ENCODE measurements around the gene CDCP1. TPM values are rescaled to one million over a fixed set of nuclear protein-coding genes. Genes with fewer than 3 reads are reported as not detected.
"Not testable (repeated sequence)": the region's sequence is repeated elsewhere in the genome, so short reads cannot be mapped to it uniquely, and the experiment has no call there.

The CDCP1 gene
- total RNA-seq, 1 donor from 2014 or later, result 7.4 TPM

DNA sequence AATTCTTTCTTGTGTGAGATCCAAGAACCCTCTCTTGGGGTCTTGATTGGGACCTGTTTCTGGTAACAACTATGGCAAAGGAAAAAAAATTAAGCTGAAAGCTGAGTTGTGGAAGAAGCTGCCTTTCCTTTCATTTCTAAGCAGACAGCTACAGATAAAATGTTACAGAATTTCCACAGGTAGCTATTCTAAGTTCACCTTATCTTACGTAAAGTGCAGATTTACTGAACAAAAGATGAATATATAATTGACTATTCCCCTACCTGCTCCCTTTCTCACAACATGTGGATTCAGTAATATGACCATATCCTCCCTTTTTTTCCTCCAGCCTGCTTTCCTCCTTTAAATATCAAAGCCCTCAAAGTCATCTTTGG lies 83.5 kb downstream of the CDCP1 start:
- Mint-ChIP-seq H3K27ac (no peak overlapping the region), H3K27me3 (ENCODE audit: low read depth) (no peaks in the 10 kb centered on the region), H3K9me3 (no peaks in the 10 kb centered on the region), H3K4me3 (ENCODE audit: low read depth) (no peak overlapping the region), H3K4me1 (ENCODE audit: low read depth) (peaks cover 45% of the 10 kb centered on the region), H3K36me3 (ENCODE audit: low read depth) (no peaks in the 10 kb centered on the region)
- intact Hi-C loops (cut with micrococcal nuclease), result no loop called here
- DNase-seq (ENCODE audit: low spot score), result no peak

DNA sequence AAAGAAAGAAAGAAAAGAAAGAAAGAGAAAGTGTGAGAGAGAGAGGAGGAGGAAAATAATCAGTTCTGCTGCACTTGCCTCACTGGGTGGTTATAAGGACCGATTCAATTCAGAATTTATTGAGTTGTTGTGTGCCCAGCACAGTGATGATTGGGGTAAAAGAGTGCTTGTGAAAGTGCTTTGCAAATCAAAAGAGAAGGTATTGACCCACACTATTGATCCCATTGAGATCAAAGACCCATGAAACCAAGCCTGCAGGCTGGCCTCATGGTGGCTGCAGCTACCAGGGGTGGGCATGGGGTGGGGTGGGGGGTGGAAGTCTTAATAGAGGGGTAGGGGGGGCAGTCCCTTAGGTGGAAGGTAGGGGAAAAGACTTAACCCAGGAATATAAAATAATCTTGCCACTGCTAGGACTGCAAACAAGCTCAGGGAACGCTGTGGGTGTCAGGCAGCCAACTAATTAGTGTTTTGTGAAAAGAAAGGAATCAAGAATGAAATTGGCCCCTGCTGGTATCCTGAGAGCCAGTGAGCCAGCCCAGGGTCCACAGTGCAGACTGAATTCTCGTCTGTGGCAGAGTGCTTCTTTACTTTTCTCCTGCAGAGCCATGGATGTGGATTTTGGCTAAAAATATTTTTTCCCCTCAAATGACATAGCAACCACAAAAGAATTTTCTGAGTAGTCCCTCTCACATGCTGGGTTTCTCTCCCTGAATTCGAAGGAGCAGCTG lies 85.8 kb downstream of the CDCP1 start:
- no peak overlapping the region for H3K4me3 Mint-ChIP-seq (ENCODE audit: low read depth)
- no peaks in the 10 kb centered on the region for H3K9me3 Mint-ChIP-seq
- intact Hi-C loops (cut with micrococcal nuclease), result no loop called here
- H3K27me3 Mint-ChIP-seq (ENCODE audit: low read depth), result no peaks in the 10 kb centered on the region
- no peak for DNase-seq (ENCODE audit: low spot score)
- H3K27ac Mint-ChIP-seq, result no peak overlapping the region
- peaks cover 39% of the 10 kb centered on the region for H3K4me1 Mint-ChIP-seq (ENCODE audit: low read depth)
- H3K36me3 Mint-ChIP-seq (ENCODE audit: low read depth), result no peaks in the 10 kb centered on the region

DNA sequence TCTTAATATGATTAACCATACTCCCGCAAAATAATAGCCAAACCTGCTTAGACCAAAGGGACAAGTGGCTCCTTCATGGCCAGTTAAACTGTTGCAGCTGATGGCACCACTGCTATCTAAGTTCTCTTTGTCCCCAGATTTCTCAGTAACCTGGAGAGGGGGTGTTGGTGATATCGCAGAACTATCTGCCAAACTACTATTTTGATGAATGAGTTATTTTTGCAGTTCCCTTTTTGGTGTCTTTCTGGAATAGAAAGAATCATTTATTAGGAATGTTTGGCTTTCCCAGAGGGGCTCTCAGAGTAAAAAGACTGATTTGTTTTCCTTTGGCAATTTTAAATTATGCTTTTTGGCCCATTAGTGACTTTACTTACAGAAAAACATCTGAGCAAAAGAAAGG lies 87.0 kb downstream of the CDCP1 start:
- DNase-seq (ENCODE audit: low spot score), result no peak
- Mint-ChIP-seq H3K4me1 (ENCODE audit: low read depth) (peaks cover 40% of the 10 kb centered on the region), H3K4me3 (ENCODE audit: low read depth) (no peak overlapping the region), H3K9me3 (no peaks in the 10 kb centered on the region), H3K27ac (no peak overlapping the region), H3K27me3 (ENCODE audit: low read depth) (no peaks in the 10 kb centered on the region), H3K36me3 (ENCODE audit: low read depth) (no peaks in the 10 kb centered on the region)
- intact Hi-C loops (cut with micrococcal nuclease), result no loop called here

DNA sequence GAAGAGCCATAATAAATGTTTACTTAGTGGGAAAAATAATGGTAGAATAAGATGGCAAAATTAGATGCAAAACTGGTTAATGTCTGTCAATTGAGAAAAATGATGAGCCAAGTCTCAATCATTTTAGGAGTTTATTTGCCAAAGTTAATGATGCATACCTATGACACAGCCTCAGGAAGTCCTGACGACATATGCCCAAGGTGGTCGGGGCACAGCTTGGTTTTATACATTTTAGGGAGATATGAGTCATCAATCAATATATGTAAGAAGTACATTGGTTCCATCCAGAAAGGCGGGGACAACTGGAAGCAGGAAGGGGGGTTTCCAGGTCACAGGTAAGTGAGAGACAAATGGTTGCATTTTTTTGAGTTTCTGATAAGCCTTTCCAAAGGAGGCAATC lies 88.6 kb downstream of the CDCP1 start:
- peaks cover 47% of the 10 kb centered on the region for H3K4me1 Mint-ChIP-seq (ENCODE audit: low read depth)
- no peaks in the 10 kb centered on the region for H3K9me3 Mint-ChIP-seq
- intact Hi-C loops (cut with micrococcal nuclease), result no loop called here
- DNase-seq (ENCODE audit: low spot score), result no peak
- H3K4me3 Mint-ChIP-seq (ENCODE audit: low read depth), result no peak overlapping the region
- no peaks in the 10 kb centered on the region for H3K27me3 Mint-ChIP-seq (ENCODE audit: low read depth)
- H3K27ac Mint-ChIP-seq, result peak overlapping the region; percentile 30
- H3K36me3 Mint-ChIP-seq (ENCODE audit: low read depth), result no peaks in the 10 kb centered on the region

DNA sequence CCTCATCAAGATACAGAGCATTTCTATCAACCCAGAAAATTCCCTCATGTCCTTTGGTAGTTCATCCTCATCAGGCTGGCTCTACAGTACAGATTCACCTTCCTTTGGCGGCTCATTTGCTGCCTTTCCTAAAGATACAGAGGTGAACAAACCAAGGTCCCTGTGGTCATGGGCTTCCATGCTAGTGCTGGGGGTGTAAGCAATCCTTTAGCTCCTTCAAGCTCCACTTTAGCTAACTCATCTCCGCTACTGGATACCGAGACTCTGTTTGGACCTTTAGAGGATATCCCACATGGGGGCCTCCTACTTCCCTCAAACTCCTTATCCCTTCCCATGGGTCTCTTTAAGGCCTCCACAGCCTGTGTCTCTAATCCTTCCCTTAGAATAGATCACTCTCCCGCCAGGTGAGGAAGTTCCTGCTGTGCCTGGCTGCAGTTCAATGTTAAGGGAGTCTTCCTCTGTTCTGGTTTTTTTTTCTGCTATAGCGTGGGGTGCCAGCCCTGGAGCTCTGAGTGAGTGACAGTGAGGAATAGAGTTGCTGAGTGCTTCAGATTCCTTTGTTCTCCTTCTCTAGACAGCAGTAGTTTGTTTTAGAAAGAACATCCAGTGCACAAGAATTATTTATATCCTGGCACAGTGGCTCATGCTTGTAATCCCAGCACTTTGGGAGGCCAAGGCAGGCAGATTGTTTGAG lies 89.4 kb downstream of the CDCP1 start:
- no peaks in the 10 kb centered on the region for H3K27me3 Mint-ChIP-seq (ENCODE audit: low read depth)
- no peak overlapping the region for H3K4me3 Mint-ChIP-seq (ENCODE audit: low read depth)
- H3K27ac Mint-ChIP-seq, result no peak overlapping the region
- intact Hi-C loops (cut with micrococcal nuclease), result no loop called here
- no peak for DNase-seq (ENCODE audit: low spot score)
- no peaks in the 10 kb centered on the region for H3K9me3 Mint-ChIP-seq
- H3K36me3 Mint-ChIP-seq (ENCODE audit: low read depth), result no peaks in the 10 kb centered on the region
- peaks cover 45% of the 10 kb centered on the region for H3K4me1 Mint-ChIP-seq (ENCODE audit: low read depth)

DNA sequence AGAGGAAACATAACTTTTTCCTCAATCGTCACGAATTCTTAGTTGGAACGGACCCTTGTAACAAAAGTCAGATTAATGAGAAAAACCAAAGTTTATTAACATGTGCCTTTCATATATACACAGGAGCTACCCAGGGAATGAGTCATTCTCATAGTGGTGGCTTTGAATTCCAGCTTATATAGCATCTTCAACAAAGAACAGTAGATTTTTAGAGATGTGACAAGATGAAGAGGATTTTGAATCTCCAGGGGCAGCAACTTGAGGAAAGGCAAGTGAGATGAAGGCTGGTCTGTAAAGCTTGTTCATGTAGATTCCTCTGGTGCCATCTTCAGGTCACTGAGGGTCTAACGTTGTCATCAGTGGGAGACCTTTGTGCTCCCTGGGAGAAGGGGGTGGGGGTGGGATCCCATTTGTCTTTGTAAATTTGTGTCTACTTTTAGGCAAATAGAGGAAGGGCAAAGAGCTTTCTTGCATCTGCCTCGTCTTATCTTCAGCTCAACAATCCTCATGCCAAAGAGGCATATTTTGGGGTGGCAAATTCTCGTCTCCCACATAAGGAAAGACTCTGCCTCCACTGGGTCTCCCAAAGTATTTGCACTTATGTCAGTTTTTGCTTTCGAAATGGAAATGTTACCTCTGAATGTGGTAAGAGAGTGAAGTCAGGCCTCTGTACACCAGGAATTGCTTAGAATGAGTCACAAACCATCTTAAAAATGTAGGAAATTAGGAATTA lies 90.6 kb downstream of the CDCP1 start:
- H3K9me3 Mint-ChIP-seq, result no peaks in the 10 kb centered on the region
- peaks cover 46% of the 10 kb centered on the region for H3K4me1 Mint-ChIP-seq (ENCODE audit: low read depth)
- intact Hi-C loops (cut with micrococcal nuclease), result loop anchor here (1.0 kb wide), 2 partner anchors 11 to 14 kb away; no protein-coding TSS in a partner anchor
- H3K27ac Mint-ChIP-seq, result no peak overlapping the region
- DNase-seq (ENCODE audit: low spot score), result no peak
- H3K4me3 Mint-ChIP-seq (ENCODE audit: low read depth), result no peak overlapping the region
- H3K27me3 Mint-ChIP-seq (ENCODE audit: low read depth), result peaks cover 1% of the 10 kb centered on the region
- no peaks in the 10 kb centered on the region for H3K36me3 Mint-ChIP-seq (ENCODE audit: low read depth)

DNA sequence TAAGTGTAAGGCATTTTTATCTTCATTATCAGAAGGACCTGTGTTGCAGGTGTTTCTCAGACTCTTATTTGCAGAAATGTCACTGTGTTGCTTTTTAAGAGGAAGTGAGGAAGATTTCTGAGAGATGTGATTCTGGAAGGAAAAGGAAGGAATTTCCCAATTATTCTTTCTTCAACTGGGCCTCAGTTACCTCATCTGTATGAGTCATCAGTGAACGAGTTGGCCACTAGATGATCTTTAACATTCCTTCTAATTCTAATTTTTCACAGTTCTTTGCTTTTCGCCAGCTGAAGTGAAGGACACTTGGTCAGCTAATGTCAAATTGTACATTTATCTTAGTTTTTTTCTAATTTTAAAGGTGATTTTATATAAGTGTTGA lies 91.2 kb downstream of the CDCP1 start:
- intact Hi-C loops (cut with micrococcal nuclease), result loop anchor here (1.0 kb wide), 2 partner anchors 11 to 14 kb away; no protein-coding TSS in a partner anchor
- no peaks in the 10 kb centered on the region for H3K9me3 Mint-ChIP-seq
- DNase-seq (ENCODE audit: low spot score), result no peak
- H3K4me1 Mint-ChIP-seq (ENCODE audit: low read depth), result peaks cover 46% of the 10 kb centered on the region
- H3K4me3 Mint-ChIP-seq (ENCODE audit: low read depth), result no peak overlapping the region
- no peak overlapping the region for H3K27ac Mint-ChIP-seq
- H3K36me3 Mint-ChIP-seq (ENCODE audit: low read depth), result no peaks in the 10 kb centered on the region
- peaks cover 6% of the 10 kb centered on the region for H3K27me3 Mint-ChIP-seq (ENCODE audit: low read depth)

DNA sequence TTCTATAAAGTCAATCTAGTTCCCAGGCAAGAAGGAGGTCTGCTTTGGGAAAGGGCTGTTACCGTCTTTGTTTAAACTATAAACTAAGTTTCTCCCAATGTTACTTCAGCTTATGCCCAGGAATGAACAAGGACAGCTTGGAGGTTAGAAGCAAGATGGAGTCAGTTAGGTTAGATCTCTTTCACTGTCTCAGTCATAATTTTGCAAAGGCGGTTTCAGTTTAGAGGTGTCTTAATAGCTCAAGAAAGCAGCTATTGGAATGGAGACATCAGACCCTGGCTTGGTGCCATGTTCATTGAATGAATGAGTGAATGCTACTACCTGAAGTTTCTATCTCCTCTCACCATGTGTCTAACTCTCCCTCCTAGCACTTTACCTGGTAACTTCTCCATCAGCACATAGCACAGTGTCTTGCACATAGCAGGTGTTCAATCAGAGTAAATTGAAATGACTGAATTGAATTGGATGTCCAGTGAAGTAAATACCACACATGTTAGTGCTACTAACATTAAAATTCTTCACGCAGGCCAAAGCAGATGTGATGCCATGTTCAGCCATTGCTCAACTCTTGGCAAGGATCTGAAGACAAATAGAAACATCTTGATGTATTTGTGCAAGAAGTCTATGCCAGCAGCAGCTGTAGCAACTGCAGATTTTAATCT lies 91.9 kb downstream of the CDCP1 start:
- no peak overlapping the region for H3K27ac Mint-ChIP-seq
- DNase-seq (ENCODE audit: low spot score), result no peak
- intact Hi-C loops (cut with micrococcal nuclease), result no loop called here
- no peaks in the 10 kb centered on the region for H3K36me3 Mint-ChIP-seq (ENCODE audit: low read depth)
- no peaks in the 10 kb centered on the region for H3K9me3 Mint-ChIP-seq
- H3K4me1 Mint-ChIP-seq (ENCODE audit: low read depth), result peaks cover 45% of the 10 kb centered on the region
- peaks cover 12% of the 10 kb centered on the region for H3K27me3 Mint-ChIP-seq (ENCODE audit: low read depth)
- H3K4me3 Mint-ChIP-seq (ENCODE audit: low read depth), result no peak overlapping the region

DNA sequence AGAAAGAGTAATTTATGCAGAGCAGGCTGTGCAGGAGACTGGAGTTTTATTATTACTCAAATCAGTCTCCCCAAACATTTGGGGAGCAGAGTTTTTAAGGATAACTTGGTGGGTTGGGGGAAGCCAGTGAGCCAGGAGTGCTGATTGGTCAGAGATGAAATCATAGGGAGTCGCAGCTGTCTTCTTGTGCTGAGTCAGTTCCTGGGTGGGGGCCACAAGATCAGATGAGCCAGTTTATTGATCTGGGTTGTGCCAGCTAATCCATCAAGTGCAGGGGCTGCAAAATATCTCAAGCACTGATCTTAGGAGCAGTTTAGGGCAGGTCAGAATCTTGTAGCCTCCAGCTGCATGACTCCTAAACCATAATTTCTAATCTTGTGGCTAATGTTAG lies 92.4 kb downstream of the CDCP1 start:
- intact Hi-C loops (cut with micrococcal nuclease); DNase-seq (ENCODE audit: low spot score); H3K9me3 Mint-ChIP-seq; H3K36me3 Mint-ChIP-seq (ENCODE audit: low read depth); H3K27ac Mint-ChIP-seq; H3K4me3 Mint-ChIP-seq (ENCODE audit: low read depth): not testable (repeated sequence)
- peaks cover 44% of the 10 kb centered on the region for H3K4me1 Mint-ChIP-seq (ENCODE audit: low read depth)
- peaks cover 14% of the 10 kb centered on the region for H3K27me3 Mint-ChIP-seq (ENCODE audit: low read depth)

DNA sequence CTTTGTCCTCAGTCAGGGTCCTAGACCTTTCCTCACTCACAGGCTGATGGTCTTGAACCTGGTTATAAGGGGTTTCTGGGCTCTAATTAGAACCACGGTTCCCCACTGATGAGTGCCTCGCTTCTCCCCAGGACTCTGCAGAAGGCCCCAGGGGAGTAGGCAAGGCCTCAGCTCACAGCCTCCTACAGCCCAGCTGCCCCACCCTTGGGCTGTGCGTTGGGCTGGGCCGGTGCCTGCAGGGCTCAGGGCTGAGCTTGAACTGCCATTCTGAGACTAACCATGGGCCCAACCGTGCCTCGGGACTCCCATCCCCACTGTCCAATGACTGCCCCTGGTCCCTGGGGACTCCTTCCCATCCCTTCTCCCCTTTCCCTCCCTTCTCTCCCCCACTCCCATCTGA lies 94.5 kb downstream of the CDCP1 start:
- H3K36me3 Mint-ChIP-seq (ENCODE audit: low read depth), result no peaks in the 10 kb centered on the region
- peaks cover 26% of the 10 kb centered on the region for H3K27me3 Mint-ChIP-seq (ENCODE audit: low read depth)
- no peak overlapping the region for H3K27ac Mint-ChIP-seq
- H3K4me3 Mint-ChIP-seq (ENCODE audit: low read depth), result no peak overlapping the region
- H3K4me1 Mint-ChIP-seq (ENCODE audit: low read depth), result peaks cover 27% of the 10 kb centered on the region
- no peak for DNase-seq (ENCODE audit: low spot score)
- H3K9me3 Mint-ChIP-seq, result no peaks in the 10 kb centered on the region
- intact Hi-C loops (cut with micrococcal nuclease), result no loop called here

DNA sequence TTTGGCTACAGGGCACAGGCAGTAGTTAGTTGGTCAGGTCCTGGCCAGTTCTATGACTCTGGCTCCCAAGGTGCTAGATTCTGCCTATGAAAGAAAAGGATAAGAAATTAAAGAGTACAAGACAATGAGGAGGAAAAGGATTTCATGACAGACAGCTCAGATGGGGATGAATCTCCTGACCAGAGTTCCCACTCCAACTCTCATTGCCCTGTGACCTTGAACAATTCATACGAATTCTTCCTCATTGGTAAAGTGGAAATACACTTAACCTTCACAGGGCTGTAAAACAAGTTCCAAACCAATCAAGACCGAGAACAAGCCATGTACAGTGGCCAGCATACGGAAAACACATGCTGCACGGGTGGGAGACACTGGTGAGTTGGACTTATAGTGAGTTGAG lies 96.4 kb downstream of the CDCP1 start:
- Mint-ChIP-seq H3K27me3 (ENCODE audit: low read depth) (peaks cover 30% of the 10 kb centered on the region), H3K9me3 (no peaks in the 10 kb centered on the region)

DNA sequence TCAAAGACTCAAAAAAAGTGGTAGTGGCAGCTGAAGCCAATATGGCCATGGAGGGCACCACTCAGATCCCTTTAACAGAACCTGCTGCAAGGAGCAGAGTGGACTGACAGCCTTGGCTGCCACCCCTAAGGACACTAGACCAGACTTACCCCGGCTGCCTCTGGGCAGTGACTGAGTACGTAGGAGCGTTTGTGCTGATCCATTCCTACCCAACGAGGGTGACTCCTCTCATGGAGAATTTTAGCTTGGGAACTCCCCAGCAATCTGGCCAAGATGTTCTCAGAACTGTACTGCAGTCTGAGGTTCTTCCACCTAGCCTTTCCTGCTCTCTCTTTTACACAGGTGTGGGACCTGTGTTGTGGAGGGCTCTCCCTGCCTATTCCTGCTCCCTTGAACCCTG lies 97.9 kb downstream of the CDCP1 start:
- H3K27ac Mint-ChIP-seq, result no peak overlapping the region

More for the DNA sequence above, 96.4 kb downstream of the CDCP1 start:
- peaks cover 17% of the 10 kb centered on the region for H3K4me1 Mint-ChIP-seq (ENCODE audit: low read depth)
- H3K4me3 Mint-ChIP-seq (ENCODE audit: low read depth), result no peak overlapping the region
- H3K36me3 Mint-ChIP-seq (ENCODE audit: low read depth), result no peaks in the 10 kb centered on the region
- H3K27ac Mint-ChIP-seq, result no peak overlapping the region
- intact Hi-C loops (cut with micrococcal nuclease), result no loop called here
- DNase-seq (ENCODE audit: low spot score), result no peak

More for the DNA sequence above, 97.9 kb downstream of the CDCP1 start:
- Mint-ChIP-seq H3K9me3 (no peaks in the 10 kb centered on the region), H3K4me3 (ENCODE audit: low read depth) (no peak overlapping the region), H3K36me3 (ENCODE audit: low read depth) (no peaks in the 10 kb centered on the region), H3K4me1 (ENCODE audit: low read depth) (peaks cover 7% of the 10 kb centered on the region), H3K27me3 (ENCODE audit: low read depth) (peaks cover 30% of the 10 kb centered on the region)
- intact Hi-C loops (cut with micrococcal nuclease), result no loop called here
- no peak for DNase-seq (ENCODE audit: low spot score)
